ENCODE data around the gene IQSEC2. TPM values are rescaled to one million over a fixed set of nuclear protein-coding genes. Genes with fewer than 3 reads are reported as not detected.

The IQSEC2 gene
- total and polyA plus RNA-seq, 9 of the 15 experiments (the other 6 are each of a cell fraction or from before 2014, with no cell fraction given), result 2.7 to 41.8 (median 20.1) TPM

DNA sequence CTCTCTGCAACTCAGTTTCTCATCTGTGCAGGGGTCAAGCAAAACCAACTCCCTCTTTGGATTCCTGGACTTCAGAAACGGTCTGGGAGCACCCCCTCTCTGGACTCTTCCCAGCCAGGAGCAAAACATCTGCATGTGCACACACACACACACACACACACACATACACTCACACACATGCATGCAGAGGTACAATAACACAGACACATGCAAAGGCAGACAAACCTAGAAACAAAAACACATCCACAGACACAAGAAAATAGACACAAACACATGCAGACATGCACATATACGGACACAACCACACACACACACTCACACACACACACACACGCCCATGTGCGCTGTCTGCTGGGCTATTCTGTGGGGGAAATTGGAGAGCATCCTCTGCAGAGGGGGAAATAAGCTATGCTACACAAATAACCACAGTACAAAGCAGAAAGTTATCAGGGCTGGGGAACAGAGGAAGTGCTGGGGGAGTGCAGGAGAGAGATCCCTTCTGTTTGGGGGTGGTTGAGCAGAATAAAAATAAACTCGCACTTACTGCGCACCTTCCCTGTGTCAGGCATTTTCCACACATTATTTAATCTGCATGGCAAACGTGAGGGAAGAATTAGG, 19.9 kb downstream of the IQSEC2 start (continued):
- TF ChIP-seq, protein P1, sequence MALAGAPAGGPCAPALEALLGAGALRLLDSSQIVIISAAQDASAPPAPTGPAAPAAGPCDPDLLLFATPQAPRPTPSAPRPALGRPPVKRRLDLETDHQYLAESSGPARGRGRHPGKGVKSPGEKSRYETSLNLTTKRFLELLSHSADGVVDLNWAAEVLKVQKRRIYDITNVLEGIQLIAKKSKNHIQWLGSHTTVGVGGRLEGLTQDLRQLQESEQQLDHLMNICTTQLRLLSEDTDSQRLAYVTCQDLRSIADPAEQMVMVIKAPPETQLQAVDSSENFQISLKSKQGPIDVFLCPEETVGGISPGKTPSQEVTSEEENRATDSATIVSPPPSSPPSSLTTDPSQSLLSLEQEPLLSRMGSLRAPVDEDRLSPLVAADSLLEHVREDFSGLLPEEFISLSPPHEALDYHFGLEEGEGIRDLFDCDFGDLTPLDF (CRISPR knock-in tag; IDR thresholded peaks at IDR 0.05), result no peak
- no peak for TF ChIP-seq TFAM (CRISPR knock-in tag; conservative IDR thresholded peaks at IDR 0.05)
- 0 out of 4 replicates have a peak, but pooled peaks of 1 of the 2 experiments have one; percentile 10 for TF ChIP-seq HDAC1 (IDR thresholded peaks at IDR 0.05)

DNA sequence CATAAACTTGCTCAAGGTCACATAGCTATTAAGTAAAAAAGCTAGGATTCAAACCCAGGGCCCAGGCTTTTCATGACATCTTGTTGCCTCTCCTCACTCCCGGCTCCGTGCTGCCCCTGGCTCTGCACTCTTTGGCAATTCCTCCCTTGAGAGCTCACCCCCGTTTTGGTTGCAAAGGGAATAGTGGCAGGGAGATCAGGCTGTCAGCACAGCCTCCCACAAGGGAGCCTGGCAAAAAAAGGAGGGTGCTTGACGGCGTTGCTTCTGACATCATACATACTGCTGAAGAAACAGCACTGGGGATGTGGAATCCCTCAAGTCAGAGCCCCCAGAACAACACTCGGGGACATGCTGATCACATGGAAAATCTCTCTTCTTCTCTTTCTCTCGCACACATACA, 20.5 kb downstream of the IQSEC2 start:
- intact Hi-C loops (cut with micrococcal nuclease), result no loop called here
- no peaks in the 10 kb centered on the region for H3K9me3 ChIP-seq (replicated peaks; ENCODE audit: control insufficient read depth, insufficient read depth, low read depth, low read length)
- peaks cover 51 to 54% of the 10 kb centered on the region in 2 experiments; a peak in 4 of 5 replicates for H3K4me1 ChIP-seq (replicated peaks in 1 of 2; ENCODE audit: control insufficient read depth in 2 of 2, insufficient read depth in 2 of 2, low read length in 2 of 2)
- no peaks in the 10 kb centered on the region for H3K27me3 ChIP-seq (ENCODE audit: control insufficient read depth in 2 of 2, insufficient read depth in 2 of 2, low read length in 2 of 2)
- H2AFZ ChIP-seq (ENCODE audit: low read depth, low read length), result peak overlapping the region; percentile 45; the same call in 1 of the 2 replicates
- ATAC-seq, result no peak
- no peak for FAIRE-seq
- in situ Hi-C loops (cut with MboI), result no loop called here
- H3K9me1 ChIP-seq (ENCODE audit: control insufficient read depth, insufficient read depth, low read length), result no peaks in the 10 kb centered on the region
- H3K4me3 ChIP-seq, result no peak overlapping the region
- BruUV-seq (replicated peaks), result no TSS peak
- peaks cover 8% of the 10 kb centered on the region; the same call in 2 of the 3 replicates for H3K79me2 ChIP-seq (ENCODE audit: control insufficient read depth, insufficient read depth, low read length)
- POLR2A ChIA-PET, result no interaction called here
- peaks cover 2% of the 10 kb centered on the region; the same call in 1 of the 3 replicates for H3K36me3 ChIP-seq (ENCODE audit: control insufficient read depth, insufficient read depth, low read length)
- H3K9ac ChIP-seq (ENCODE audit: insufficient read depth in 1 of 2, low read depth in 2 of 2, low read length in 2 of 2), result peak overlapping the region in 1 of 2 experiments; percentile 45; a peak in 1 of 4 replicates
- DNase-seq (ENCODE audit: extremely low read depth in 1 of 4, low spot score in 3 of 4), result no peak
- 32% methylated on average over 6 of the region's 7 CpGs for WGBS (ENCODE audit: insufficient coverage, low coverage, missing lambda C conversion rate)
- H3K27ac ChIP-seq (ENCODE audit: extremely low read depth, low read depth, low read length), result no peak overlapping the region
- no peak overlapping the region for H3K4me2 ChIP-seq (ENCODE audit: insufficient read depth, low read length)
- TF ChIP-seq, protein P1 (CRISPR knock-in tag; IDR thresholded peaks at IDR 0.05), result no peak
- TF ChIP-seq PCBP1 (IDR thresholded peaks at IDR 0.05; ENCODE audit: low read depth, low read length, poor library complexity, severe bottlenecking) (no peak), C11orf30 (IDR thresholded peaks at IDR 0.05; ENCODE audit: low read depth) (no peak), FOS (IDR thresholded peaks at IDR 0.05; ENCODE audit: extremely low read depth, insufficient read length) (no peak), HMG20A (CRISPR knock-in tag; conservative IDR thresholded peaks at IDR 0.05) (no peak), PTRF (tag; IDR thresholded peaks at IDR 0.05) (no peak), MIER1 (IDR thresholded peaks at IDR 0.05; ENCODE audit: low read depth) (no peak)
- CTCF ChIA-PET (ENCODE audit: low intra/inter-chr PET ratio), result no interaction called here
- no peaks in the 10 kb centered on the region for H4K20me1 ChIP-seq (replicated peaks; ENCODE audit: control insufficient read depth, insufficient read depth, low read length)

All from K562 (cell line).